SKM-1 (cell line): ENCODE results near the gene SPAG5.
"Not testable (repeated sequence)": the region's sequence is repeated elsewhere in the genome, so short reads cannot be mapped to it uniquely, and the experiment has no call there.

Experiments used
- DNase-seq: peaks from one replicate; lab custom pipeline; 2025; ENCODE audit not compliant: unreplicated experiment; lab: John Stamatoyannopoulos, UW

The SPAG5 gene

GRCh38 chr17:28612936-28613872 is 14.4 kb upstream of the SPAG5 start:
- DNase-seq: peak; percentile 18

GRCh38 chr17:28612531-28612930 is 13.7 kb upstream of the SPAG5 start:
- no peak for DNase-seq

GRCh38 chr17:28610376-28610775 is 11.6 kb upstream of the SPAG5 start:
- no peak for DNase-seq

DNA sequence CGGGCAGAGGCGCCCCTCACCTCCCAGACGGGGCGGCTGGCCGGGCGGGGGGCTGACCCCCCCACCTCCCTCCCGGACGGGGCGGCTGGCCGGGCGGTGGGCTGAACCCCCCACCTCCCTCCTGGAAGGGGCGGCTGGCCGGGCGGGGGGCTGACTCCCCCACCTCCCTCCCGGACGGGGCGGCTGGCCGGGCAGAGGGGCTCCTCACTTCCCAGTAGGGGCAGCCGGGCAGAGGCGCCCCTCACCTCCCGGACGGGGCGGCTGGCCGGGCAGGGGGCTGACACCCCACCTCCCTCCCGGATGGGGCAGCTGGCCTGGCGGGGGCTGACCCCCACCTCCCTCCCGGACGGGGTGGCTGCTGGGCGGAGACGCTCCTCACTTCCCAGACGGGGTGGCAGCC is 5.2 kb upstream of the SPAG5 start:
- not testable (repeated sequence) for DNase-seq

DNA sequence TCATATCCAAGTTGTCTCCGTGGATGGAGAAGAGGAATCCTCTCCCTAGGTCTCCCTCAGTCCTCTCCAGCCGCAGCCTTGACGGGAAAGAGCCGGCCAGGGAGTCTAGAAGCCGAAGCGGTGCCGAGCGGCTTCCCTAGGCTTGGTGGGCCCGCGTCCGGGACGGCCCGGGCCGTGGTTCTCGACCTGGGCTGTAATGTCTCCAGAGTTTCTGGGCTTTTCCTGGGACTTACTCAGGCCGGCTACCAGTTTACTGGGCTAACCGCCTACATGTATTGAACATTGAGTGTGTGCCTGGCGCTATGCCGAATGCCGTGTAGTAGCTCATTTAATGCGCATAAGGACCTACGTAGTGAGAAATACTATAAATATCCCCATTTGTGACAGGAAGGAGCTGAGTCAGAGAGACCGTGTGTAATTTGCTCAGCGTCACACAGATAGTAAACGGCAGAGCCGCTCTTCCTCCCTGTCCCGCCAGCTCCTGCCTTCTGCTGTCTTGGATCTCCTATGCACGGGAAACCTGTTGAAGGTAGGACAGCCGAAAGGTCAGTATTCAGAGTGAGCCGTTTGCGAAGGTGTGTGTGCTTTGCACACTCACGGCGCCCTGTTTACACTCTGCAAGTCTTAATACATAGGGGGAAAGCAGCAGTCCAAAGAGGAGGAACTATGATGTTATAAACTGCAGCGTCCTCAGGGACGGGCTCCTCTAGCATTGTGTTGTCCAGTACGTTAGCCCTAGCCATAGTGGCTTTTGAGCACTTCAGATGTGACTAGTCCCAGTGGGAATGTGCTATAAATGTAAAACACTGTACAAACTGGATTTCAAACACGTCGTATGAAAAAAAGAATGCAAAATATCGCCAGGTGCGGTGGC is 723 bp upstream of the SPAG5 start:
- peak; percentile 74 for DNase-seq

DNA sequence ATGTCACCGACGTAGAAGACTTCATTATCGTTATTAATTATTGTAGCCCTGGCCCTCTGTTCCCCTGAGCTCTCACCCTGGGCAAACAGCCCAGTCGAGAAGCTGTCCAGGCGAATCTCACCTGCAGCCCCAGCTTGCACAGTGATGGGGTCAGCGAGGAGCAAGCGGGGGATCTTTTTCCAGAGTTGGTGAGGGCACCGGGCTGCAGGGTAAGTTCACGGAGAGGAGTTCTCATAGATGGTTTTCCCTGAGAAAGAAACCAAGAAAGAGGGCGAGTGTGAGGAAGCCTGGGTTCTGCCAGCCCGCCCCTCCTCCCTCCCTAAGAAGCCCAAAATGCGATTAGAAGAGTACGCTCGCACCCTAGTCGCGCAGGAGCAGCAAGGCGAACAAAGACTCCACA is 436 bp downstream of the SPAG5 start:
- DNase-seq: no peak

- DNase-seq: no peak
Measured at GRCh38 chr17:28597606-28598383, 1.0 kb downstream of the SPAG5 start.

GRCh38 chr17:28592260-28592659 is 6.6 kb downstream of the SPAG5 start:
- DNase-seq: no peak

GRCh38 chr17:28585851-28586250 is 13.0 kb downstream of the SPAG5 start:
- no peak for DNase-seq

- no peak for DNase-seq
Measured at GRCh38 chr17:28584434-28584833, 14.4 kb downstream of the SPAG5 start.

DNA sequence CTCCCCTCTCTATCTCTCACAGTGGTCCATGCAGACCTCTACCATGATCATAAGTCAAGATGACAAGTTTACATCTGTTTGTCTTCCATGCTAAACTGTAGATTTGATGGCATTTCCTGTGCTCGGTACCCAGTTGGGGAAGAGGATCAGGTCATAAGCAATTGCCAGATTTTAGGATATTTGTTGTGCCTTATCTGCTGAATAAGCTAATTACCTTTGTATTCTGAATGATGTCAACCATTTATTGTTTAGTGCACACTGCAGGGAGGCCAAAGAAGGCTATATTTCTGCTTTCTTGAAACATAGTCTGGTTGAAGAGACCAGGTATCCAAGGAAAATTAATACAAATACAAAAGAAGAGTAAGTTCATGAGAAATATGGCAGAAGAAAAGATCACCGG is 16.3 kb downstream of the SPAG5 start:
- no peak for DNase-seq

- DNase-seq: no peak
Measured at GRCh38 chr17:28580959-28581358, 17.9 kb downstream of the SPAG5 start.

DNA sequence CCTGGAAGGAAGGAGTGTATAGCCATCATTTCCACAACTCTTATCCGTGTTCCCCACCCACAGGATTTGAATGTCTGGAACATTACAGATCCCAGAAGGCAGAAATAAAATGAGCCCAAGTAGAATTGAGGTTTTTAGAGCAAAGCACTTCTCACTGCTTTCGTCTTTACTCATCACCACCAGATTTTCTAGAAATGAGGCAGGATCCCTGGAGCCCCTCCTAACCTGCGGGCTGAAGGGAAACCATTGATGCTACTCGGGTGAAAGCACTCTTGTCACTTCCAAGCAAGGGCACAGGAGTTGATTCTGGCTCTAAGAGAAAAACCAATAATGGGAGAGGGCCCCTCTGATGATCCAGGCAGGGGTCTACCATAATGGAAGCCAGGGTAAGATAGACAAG is 19.3 kb downstream of the SPAG5 start:
- DNase-seq: no peak

- DNase-seq: no peak
Measured at GRCh38 chr17:28578246-28579195, 20.3 kb downstream of the SPAG5 start.

DNA sequence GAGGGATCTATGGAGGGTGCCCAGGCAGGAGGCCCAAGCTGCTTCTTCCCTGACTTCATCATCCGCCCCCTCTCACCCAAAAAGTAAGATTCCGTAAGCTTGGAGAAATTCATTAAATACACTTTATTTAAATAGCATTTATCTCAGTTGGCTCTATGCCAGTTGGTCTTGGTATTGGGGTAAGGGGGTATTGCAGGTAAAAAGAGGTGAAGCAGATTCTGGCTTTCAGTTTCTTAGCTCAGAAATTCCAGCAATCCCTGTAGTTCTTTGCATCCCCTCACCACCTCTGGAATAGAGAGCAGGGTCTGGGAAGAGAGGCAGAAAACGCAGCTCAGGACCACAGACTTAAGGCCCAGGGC is 21.4 kb downstream of the SPAG5 start:
- no peak for DNase-seq

- no peak for DNase-seq
Measured at GRCh38 chr17:28576758-28577465, 21.9 kb downstream of the SPAG5 start, which contains the start of gene ALDOC. Gene ALDOC (minus strand): TSS chr17:28576895. CDS start chr17:28575532, 1,363 bp downstream.

- DNase-seq: not testable (repeated sequence)
Measured at GRCh38 chr17:28576016-28576415, 22.8 kb downstream of the SPAG5 start.

GRCh38 chr17:28575126-28575795 is 23.6 kb downstream of the SPAG5 start:
- no peak for DNase-seq

DNA sequence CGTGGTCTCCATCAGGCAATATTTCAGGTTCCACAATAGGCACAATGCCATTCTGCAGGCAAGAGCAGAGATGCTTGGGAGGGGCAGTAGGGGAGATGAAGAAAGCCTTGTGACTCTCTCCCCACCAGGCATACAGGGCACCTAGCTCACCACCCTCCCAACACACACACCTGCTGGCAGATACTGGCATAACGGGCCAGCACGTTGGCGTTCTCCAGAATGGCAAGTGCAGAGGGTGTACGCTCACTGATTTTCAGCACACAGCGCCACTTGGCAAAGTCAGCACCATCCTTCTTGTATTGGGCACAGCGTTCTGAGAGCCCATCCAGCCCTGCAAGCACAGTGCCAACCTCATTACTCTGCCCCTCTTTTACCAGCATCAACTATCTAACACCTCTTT is 24.3 kb downstream of the SPAG5 start:
- DNase-seq: no peak
